HepG2 (cell line): ENCODE results near the gene PTH1R. TPM values are rescaled to one million over a fixed set of nuclear protein-coding genes. Genes with fewer than 3 reads are reported as not detected.

Source experiments
- ARNTL ChIP-seq: sonication (generic); formaldehyde crosslinking; IDR thresholded peaks from 2 replicates; pipeline ENCODE4 v1.4.0; 2020; ENCODE audit warnings: mild to moderate bottlenecking, missing genetic modification reagents
- ATF3 ChIP-seq: sonication (generic); formaldehyde crosslinking; IDR thresholded peaks from 2 replicates; pipeline ENCODE4 v1.4.0; 2020; ENCODE audit warnings: missing genetic modification reagents
- ATF6 ChIP-seq: sonication (generic); formaldehyde crosslinking; conservative IDR thresholded peaks from 2 replicates; pipeline ENCODE4 v1.4.0; 2020; ENCODE audit warnings: missing genetic modification reagents
- CEBPG ChIP-seq: IDR thresholded peaks from 2 replicates; pipeline ENCODE4 v1.6.1; 2016
- DMTF1 ChIP-seq: sonication (generic); formaldehyde crosslinking; IDR thresholded peaks from 2 replicates; pipeline ENCODE4 v1.4.0; 2020; ENCODE audit warnings: mild to moderate bottlenecking, missing genetic modification reagents
- FOXA3 ChIP-seq: IDR thresholded peaks from 2 replicates; pipeline ENCODE4 v1.6.1; 2016; ENCODE audit warnings: missing genetic modification reagents, missing compliant biosample characterization
- FOXO4 ChIP-seq: sonication (generic); formaldehyde crosslinking; conservative IDR thresholded peaks from 2 replicates; pipeline ENCODE4 v1.8.1; 2023; ENCODE audit warnings: missing genetic modification reagents
- FOXP4 ChIP-seq: sonication (generic); formaldehyde crosslinking; IDR thresholded peaks from 2 replicates; pipeline ENCODE4 v1.4.0; 2020; ENCODE audit warnings: missing genetic modification reagents
- GPBP1L1 ChIP-seq: sonication (generic); formaldehyde crosslinking; IDR thresholded peaks from 2 replicates; pipeline ENCODE4 v1.5.0; 2020; ENCODE audit warnings: mild to moderate bottlenecking, missing genetic modification reagents
- HDAC6 ChIP-seq: fragments of 200-600 bp; sonication (generic); IDR thresholded peaks from 2 replicates; pipeline ENCODE4 v1.7.0; 2017; ENCODE audit warnings: mild to moderate bottlenecking, antibody characterized with exemption, low read length, low read depth
- HNRNPLL ChIP-seq: fragments of 200-400 bp; formaldehyde crosslinking; IDR thresholded peaks from 2 replicates; pipeline ENCODE4 v1.6.1; 2017; ENCODE audit warnings: mild to moderate bottlenecking, low read depth, low read length; ENCODE audit not compliant: poor library complexity, severe bottlenecking
- MTF2 ChIP-seq: sonication (generic); formaldehyde crosslinking; IDR thresholded peaks from 2 replicates; pipeline ENCODE4 v1.5.0; 2020; ENCODE audit warnings: missing genetic modification reagents, borderline replicate concordance
- NCOR1 ChIP-seq: fragments of 200-600 bp; sonication (generic); IDR thresholded peaks from 2 replicates; pipeline ENCODE4 v1.7.0; 2017; ENCODE audit warnings: antibody characterized with exemption, low read length, borderline replicate concordance
- NFKBIZ ChIP-seq: IDR thresholded peaks from 2 replicates; pipeline ENCODE4 v1.6.1; 2018; ENCODE audit warnings: missing genetic modification reagents, missing compliant biosample characterization
- ZNF160 ChIP-seq: sonication (generic); formaldehyde crosslinking; IDR thresholded peaks from 2 replicates; pipeline ENCODE4 v1.8.0; 2022; ENCODE audit warnings: mild to moderate bottlenecking, inconsistent platforms, missing genetic modification reagents
- ZNF337 ChIP-seq: sonication (generic); formaldehyde crosslinking; IDR thresholded peaks from 2 replicates; pipeline ENCODE4 v1.5.1; 2020; ENCODE audit warnings: missing genetic modification reagents, low read depth, mild to moderate bottlenecking, borderline replicate concordance
- ZNF34 ChIP-seq: sonication (generic); formaldehyde crosslinking; IDR thresholded peaks from 2 replicates; pipeline ENCODE4 v1.4.0; 2020; ENCODE audit warnings: mild to moderate bottlenecking, missing genetic modification reagents, borderline replicate concordance
- ZNF432 ChIP-seq: sonication (generic); formaldehyde crosslinking; IDR thresholded peaks from 2 replicates; pipeline ENCODE4 v1.5.0; 2020; ENCODE audit warnings: missing genetic modification reagents, mild to moderate bottlenecking, borderline replicate concordance
- polyA plus RNA-seq, 8 experiments: library from polyadenylated mRNA; depleted of rRNA in 3 of 8; stranded (reverse) in 7 of 8; unstranded in 1 of 8; fragments of >200 nt; fragmentation: Illumina TruSeq in 4 of 8; extraction: Trizol in 4 of 8; gene quantifications; 2 replicates each; pipeline versions ENCODE4 v1.2.1 to v1.2.3, GENCODE V29; 2011 to 2016; ENCODE audit warnings: low read depth in 4 of 8, missing spikeins in 1 of 8, mixed read lengths in 1 of 8; ENCODE audit not compliant: insufficient read depth in 1 of 8
- total RNA-seq, 5 experiments: library from RNA; depleted of rRNA; stranded (reverse); fragments of >200 nt; fragmentation: Illumina TruSeq; extraction: Trizol; gene quantifications; 2 replicates each; pipeline ENCODE4 v1.2.3, GENCODE V29; 2016; ENCODE audit warnings: low read depth in 1 of 5

Gene PTH1R
- total and polyA plus RNA-seq, 2 of the 13 experiments (the other 11 are each of a cell fraction or from before 2014, with no cell fraction given) = not detected

GRCh38 chr3:46931631-46932331, 54.3 kb downstream of the PTH1R start (continued):
- TF ChIP-seq NFKBIZ (CRISPR knock-in tag) (no peak), ARNTL (CRISPR knock-in tag) (no peak), DMTF1 (CRISPR knock-in tag) (no peak), ZNF160 (CRISPR knock-in tag) (no peak), FOXA3 (peak; percentile 42), ATF3 (CRISPR knock-in tag) (no peak), GPBP1L1 (CRISPR knock-in tag) (no peak), ZNF34 (CRISPR knock-in tag) (no peak), ZNF432 (CRISPR knock-in tag) (no peak), ZNF337 (CRISPR knock-in tag) (no peak), MTF2 (CRISPR knock-in tag) (no peak), HDAC6 (no peak), ATF6 (CRISPR knock-in tag) (no peak), NCOR1 (no peak), FOXP4 (CRISPR knock-in tag) (peak; percentile 38; the same call in 1 of the 2 replicates), CEBPG (CRISPR knock-in tag) (no peak), HNRNPLL (no peak), FOXO4 (CRISPR knock-in tag) (no peak)
